GM12878 (cell line): ENCODE results near the gene CCNH. TPM values are rescaled to one million over a fixed set of nuclear protein-coding genes. Genes with fewer than 3 reads are reported as not detected.

ENCODE experiments used
- ATAC-seq: fragments of 200-7000 bp; cut with Tn5 transposase; 3 replicates; pipeline ENCODE4 v1.9.1; 2020; ENCODE audit warnings: mild to moderate bottlenecking, moderate library complexity
- BruUV-seq: library from RNA; stranded (reverse); fragments of 400-500 nt; replicated peaks from 2 replicates; lab custom pipeline; 2021; lab: Mats Ljungman, UMichigan
- CTCF ChIA-PET: fragments of 300-600 bp; sonication (Branson Sonifier 250); formaldehyde crosslinking; extraction: SDS; loops from one replicate; lab custom pipeline; 2021; ENCODE audit warnings: inconsistent platforms; lab: Yijun Ruan, JAX
- POLR2A ChIA-PET: fragments of 350-600 bp; formaldehyde crosslinking; extraction: SDS; loops from one replicate; lab custom pipeline; 2021; ENCODE audit warnings: inconsistent platforms; lab: Charles Lee
- RAD21 ChIA-PET: fragments of 300-600 bp; sonication (Branson Sonifier 250); formaldehyde crosslinking; loops from one replicate; lab custom pipeline; 2023; ENCODE audit warnings: antibody characterized with exemption; ENCODE audit not compliant: unreplicated experiment; lab: Charles Lee
- SMC1A ChIA-PET: fragments of 300-600 bp; sonication (Branson Sonifier 250); formaldehyde crosslinking; loops from one replicate; lab custom pipeline; 2023; ENCODE audit not compliant: unreplicated experiment, uncharacterized antibody; lab: Charles Lee
- DNase-seq: peaks from one replicate; pipeline ENCODE4 v3.0.0-alpha.2; 2011; ENCODE audit warnings: low read depth, low spot score
- FAIRE-seq: peaks from 3 replicates; lab custom pipeline; 2011; peaks lifted over from hg19 to GRCh38; lab: Jason Lieb, UNC
- H2AFZ ChIP-seq: 2 replicates; pipeline ENCODE4 v1.6.0; 2011; ENCODE audit warnings: low read depth, low read length, control low read depth; ENCODE audit not compliant: control insufficient read depth
- H3K27ac ChIP-seq: 2 replicates; pipeline ENCODE4 v1.5.1; 2011; ENCODE audit warnings: control low read depth; ENCODE audit not compliant: control insufficient read depth, insufficient read depth
- H3K27me3 ChIP-seq, 2 experiments: replicated peaks in 1 of 2; 2 replicates each; pipeline versions ENCODE4 v1.6.0 to v1.6.1; 2011; ENCODE audit warnings: low read length in 1 of 2; ENCODE audit not compliant: control insufficient read depth in 2 of 2, insufficient read depth in 2 of 2
- H3K36me3 ChIP-seq, 2 experiments: 2 replicates each; pipeline ENCODE4 v1.5.1; 2011; ENCODE audit warnings: low read length in 1 of 2; ENCODE audit not compliant: control insufficient read depth in 2 of 2, insufficient read depth in 2 of 2
- H3K4me1 ChIP-seq: 2 replicates; pipeline ENCODE4 v1.6.1; 2011; ENCODE audit warnings: mild to moderate bottlenecking, low read length, moderate library complexity, mixed read lengths; ENCODE audit not compliant: control insufficient read depth, insufficient read depth
- H3K4me2 ChIP-seq: 2 replicates; pipeline ENCODE4 v1.6.0; 2011; ENCODE audit warnings: control low read depth; ENCODE audit not compliant: control insufficient read depth, insufficient read depth
- H3K4me3 ChIP-seq: fragments of 200-600 bp; sonication (generic); 2 replicates; pipeline ENCODE4 v1.5.1; 2016
- H3K79me2 ChIP-seq: 2 replicates; pipeline ENCODE4 v1.6.0; 2011; ENCODE audit warnings: low read length; ENCODE audit not compliant: control insufficient read depth, insufficient read depth
- H3K9ac ChIP-seq: 2 replicates; pipeline ENCODE4 v1.8.0; 2011; ENCODE audit warnings: low read length, control low read depth, mixed read lengths; ENCODE audit not compliant: control insufficient read depth, insufficient read depth
- H3K9me3 ChIP-seq: replicated peaks from 3 replicates; pipeline ENCODE4 v1.5.1; 2011; ENCODE audit warnings: mild to moderate bottlenecking, low read length; ENCODE audit not compliant: control insufficient read depth, insufficient read depth
- H4K20me1 ChIP-seq: 2 replicates; pipeline ENCODE4 v1.6.0; 2011; ENCODE audit not compliant: control insufficient read depth, insufficient read depth
- CHD4 ChIP-seq: fragments of 200-600 bp; sonication (generic); IDR thresholded peaks from 2 replicates; pipeline ENCODE4 v1.6.1; 2016; ENCODE audit warnings: mild to moderate bottlenecking
- IKZF1 ChIP-seq: fragments of 450-650 bp; conservative IDR thresholded peaks from 2 replicates; pipeline ENCODE4 v1.6.1; 2017; ENCODE audit warnings: antibody characterized with exemption, mild to moderate bottlenecking
- RUNX3 ChIP-seq: IDR thresholded peaks from 2 replicates; pipeline ENCODE4 v1.6.1; 2012; ENCODE audit warnings: low read length, inconsistent platforms
- SRF ChIP-seq, 2 experiments: IDR thresholded peaks; 2 replicates each; pipeline ENCODE4 v1.6.1; 2011; ENCODE audit warnings: low read depth in 2 of 2, low read length in 2 of 2, mild to moderate bottlenecking in 1 of 2, moderate library complexity in 1 of 2
- SUPT20H ChIP-seq: IDR thresholded peaks from 2 replicates; pipeline ENCODE4 v1.6.1; 2011; ENCODE audit warnings: low read depth, mild to moderate bottlenecking, low read length, moderate library complexity, borderline replicate concordance; ENCODE audit not compliant: control insufficient read depth
- ZNF274 ChIP-seq: IDR thresholded peaks from one replicate; pipeline ENCODE4 v1.8.0; 2011; ENCODE audit not compliant: insufficient read length, insufficient read depth
- WGBS: methylation state at CpG from one replicate; pipeline ENCODE4 v1.1.6; 2016; ENCODE audit warnings: low lambda C conversion rate; ENCODE audit not compliant: insufficient replicate concordance, insufficient coverage; ENCODE audit errors: missing lambda C conversion rate; 5-methylcytosine and 5-hydroxymethylcytosine counted together
- in situ Hi-C: fragments of 300-500 bp; cut with MboI; formaldehyde crosslinking; loops from 9 replicates; pipeline ENCODE4 v1.14.3; 2018; ENCODE audit warnings: mixed read lengths
- intact Hi-C: fragments of 100-400 bp; cut with micrococcal nuclease; formaldehyde crosslinking; loops from one replicate; pipeline ENCODE4 v1.14.2; 2022; ENCODE audit not compliant: unreplicated experiment
- polyA plus RNA-seq, 11 experiments: library from polyadenylated mRNA; depleted of rRNA in 4 of 11; unstranded in 6 of 11; stranded (reverse) in 5 of 11; fragments of >200 nt; fragmentation: Nextera tagmentation in 4 of 11; fragmentation: Illumina TruSeq in 1 of 11; extraction: Ambion mirVana in 4 of 11; extraction: Trizol in 1 of 11; gene quantifications; 1 replicate in 1 of 11; 2 replicates in 10 of 11; pipeline versions ENCODE4 v1.2.1 to v1.2.3, GENCODE V29; 2011 to 2016; ENCODE audit warnings: inconsistent platforms in 2 of 11, missing spikeins in 2 of 11, low read depth in 1 of 11
- total RNA-seq, 4 experiments: library from RNA; depleted of rRNA in 3 of 4; stranded (reverse); fragments of >200 nt in 3 of 4; fragmentation: Illumina TruSeq in 1 of 4; extraction: Trizol in 1 of 4; gene quantifications; 2 replicates each; pipeline versions ENCODE4 v1.2.1 to v1.2.3, GENCODE V29; 2013 to 2021
- TF ChIP-seq, protein P1 (sequence below): fragments of 450-650 bp; IDR thresholded peaks from 2 replicates; pipeline ENCODE4 v1.6.1; 2017; ENCODE audit warnings: antibody characterized with exemption, mild to moderate bottlenecking, moderate library complexity

Gene CCNH
- total and polyA plus RNA-seq, 10 of the 15 experiments (the other 5 are each of a cell fraction or from before 2014, with no cell fraction given), result 43.9 to 116 (median 81.4) TPM

DNA sequence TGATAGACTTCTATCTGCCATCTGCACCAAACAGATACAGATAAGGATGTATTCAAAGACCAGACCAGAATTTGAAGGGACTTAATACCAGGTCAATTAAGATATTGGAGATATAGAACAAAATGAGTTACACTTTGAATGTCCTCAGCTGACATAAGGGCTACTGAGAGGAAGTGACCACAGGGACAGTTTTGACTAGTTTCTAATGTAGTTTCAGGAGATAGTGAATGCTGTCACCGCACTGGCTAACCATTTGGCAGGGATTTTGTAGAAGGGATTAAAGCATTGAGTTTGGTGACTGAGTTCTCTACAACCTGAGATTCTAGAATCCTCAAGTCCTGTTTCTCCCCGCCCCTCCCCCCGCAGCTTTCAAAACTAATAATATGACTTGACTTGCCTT, 22.7 kb downstream of the CCNH start:
- WGBS, result 96% methylated on average over 3 of the region's 3 CpGs
- intact Hi-C loops (no loop called here), in situ Hi-C loops (no loop called here)
- no peak overlapping the region for H3K27ac ChIP-seq
- ChIA-PET CTCF (interaction anchor here (1.1 to 3.0 kb wide), 3 partner anchors 10 to 320 kb away, joined by 3 to 24 read pairs (median 9); no protein-coding TSS in a partner anchor), POLR2A (no interaction called here), RAD21 (interaction anchor here (0.7 to 0.9 kb wide), 2 partner anchors 19 to 320 kb away, joined by 3 read pairs; no protein-coding TSS in a partner anchor), SMC1A (interaction anchor here (1.4 to 3.1 kb wide), 3 partner anchors 9 to 320 kb away, joined by 5 to 11 read pairs (median 6); no protein-coding TSS in a partner anchor)
- no peak for TF ChIP-seq IKZF1
- TF ChIP-seq RUNX3, result 0 out of 2 replicates have a peak, but pooled peaks have one; percentile 24
- H3K9me3 ChIP-seq, result no peaks in the 10 kb centered on the region
- no peaks in the 10 kb centered on the region for H3K79me2 ChIP-seq
- no peaks in the 10 kb centered on the region for H3K27me3 ChIP-seq
- ATAC-seq (peak; percentile 67), FAIRE-seq (peak; percentile 52), DNase-seq (no peak)
- no TSS peak for BruUV-seq
- H2AFZ ChIP-seq, result no peak overlapping the region
- no peaks in the 10 kb centered on the region for H3K4me1 ChIP-seq
- no peak overlapping the region for H3K4me2 ChIP-seq
- H3K9ac ChIP-seq, result no peak overlapping the region
- H3K4me3 ChIP-seq, result no peak overlapping the region
- no peaks in the 10 kb centered on the region for H4K20me1 ChIP-seq
- H3K36me3 ChIP-seq, result peaks cover 2 to 34% of the 10 kb centered on the region in 2 experiments

DNA sequence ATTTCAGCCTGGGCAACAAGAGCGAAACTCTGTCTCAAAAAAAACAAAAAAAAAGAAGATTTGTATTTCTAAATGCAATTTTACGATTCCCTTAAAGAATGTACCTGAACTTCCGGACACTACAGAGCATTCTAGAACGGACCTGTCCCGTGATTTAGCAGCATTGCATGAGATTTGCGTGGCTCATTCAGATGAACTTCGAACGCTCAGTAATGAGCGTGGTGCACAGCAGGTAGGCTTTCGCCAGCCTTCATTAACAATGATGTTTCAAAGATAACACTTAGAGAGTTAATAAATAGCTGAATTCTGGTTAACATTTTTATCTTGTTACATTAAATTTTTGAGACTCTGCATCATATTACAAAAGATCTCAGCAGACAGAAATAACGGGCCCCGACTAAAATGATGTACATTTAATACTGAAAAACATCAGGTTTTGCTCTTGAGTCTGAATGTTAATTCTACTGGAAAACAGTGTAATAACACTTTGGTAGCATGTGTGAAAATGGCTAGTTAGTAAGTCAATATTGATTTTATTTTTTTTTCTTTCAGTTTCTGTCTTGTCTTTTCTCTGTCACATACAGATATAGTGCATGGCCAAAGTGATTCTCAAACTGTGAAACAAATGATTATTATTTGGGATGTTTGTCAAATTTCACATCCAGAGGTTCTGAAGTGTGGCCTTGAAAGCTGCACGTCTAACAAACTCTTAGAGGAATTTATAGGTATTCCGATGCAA, 23.3 kb downstream of the CCNH start:
- ChIA-PET CTCF (interaction anchor here (1.1 kb wide), 1 partner anchor 11 kb away, joined by 3 read pairs; no protein-coding TSS in a partner anchor), SMC1A (interaction anchor here (1.4 to 3.1 kb wide), 3 partner anchors 9 to 319 kb away, joined by 5 to 11 read pairs (median 6); no protein-coding TSS in a partner anchor), RAD21 (no interaction called here), POLR2A (no interaction called here)
- Histone ChIP-seq H3K4me3 (no peak overlapping the region), H3K4me2 (no peak overlapping the region), H2AFZ (no peak overlapping the region), H3K4me1 (no peaks in the 10 kb centered on the region), H3K27ac (no peak overlapping the region), H3K27me3 (no peaks in the 10 kb centered on the region), H3K79me2 (no peaks in the 10 kb centered on the region), H3K9ac (no peak overlapping the region), H4K20me1 (no peaks in the 10 kb centered on the region), H3K9me3 (no peaks in the 10 kb centered on the region), H3K36me3 (peaks cover 2 to 30% of the 10 kb centered on the region in 2 experiments)
- BruUV-seq, result no TSS peak
- ATAC-seq (peak; percentile 40), FAIRE-seq (no peak), DNase-seq (no peak)
- intact Hi-C loops, result no loop called here
- in situ Hi-C loops, result no loop called here
- TF ChIP-seq, protein P1, sequence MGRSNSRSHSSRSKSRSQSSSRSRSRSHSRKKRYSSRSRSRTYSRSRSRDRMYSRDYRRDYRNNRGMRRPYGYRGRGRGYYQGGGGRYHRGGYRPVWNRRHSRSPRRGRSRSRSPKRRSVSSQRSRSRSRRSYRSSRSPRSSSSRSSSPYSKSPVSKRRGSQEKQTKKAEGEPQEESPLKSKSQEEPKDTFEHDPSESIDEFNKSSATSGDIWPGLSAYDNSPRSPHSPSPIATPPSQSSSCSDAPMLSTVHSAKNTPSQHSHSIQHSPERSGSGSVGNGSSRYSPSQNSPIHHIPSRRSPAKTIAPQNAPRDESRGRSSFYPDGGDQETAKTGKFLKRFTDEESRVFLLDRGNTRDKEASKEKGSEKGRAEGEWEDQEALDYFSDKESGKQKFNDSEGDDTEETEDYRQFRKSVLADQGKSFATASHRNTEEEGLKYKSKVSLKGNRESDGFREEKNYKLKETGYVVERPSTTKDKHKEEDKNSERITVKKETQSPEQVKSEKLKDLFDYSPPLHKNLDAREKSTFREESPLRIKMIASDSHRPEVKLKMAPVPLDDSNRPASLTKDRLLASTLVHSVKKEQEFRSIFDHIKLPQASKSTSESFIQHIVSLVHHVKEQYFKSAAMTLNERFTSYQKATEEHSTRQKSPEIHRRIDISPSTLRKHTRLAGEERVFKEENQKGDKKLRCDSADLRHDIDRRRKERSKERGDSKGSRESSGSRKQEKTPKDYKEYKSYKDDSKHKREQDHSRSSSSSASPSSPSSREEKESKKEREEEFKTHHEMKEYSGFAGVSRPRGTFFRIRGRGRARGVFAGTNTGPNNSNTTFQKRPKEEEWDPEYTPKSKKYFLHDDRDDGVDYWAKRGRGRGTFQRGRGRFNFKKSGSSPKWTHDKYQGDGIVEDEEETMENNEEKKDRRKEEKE, result no peak
- TF ChIP-seq CHD4, result no peak
- no peak for TF ChIP-seq SUPT20H
- no peak for TF ChIP-seq SRF (IDR thresholded peaks at IDR 0.05; ENCODE audit: low read depth in 2 of 2, low read length in 2 of 2)
- no peak for TF ChIP-seq ZNF274
- 93% methylated on average over 14 of the region's 14 CpGs for WGBS
